ENCODE measurements around the gene TRPC3. TPM values are rescaled to one million over a fixed set of nuclear protein-coding genes. Genes with fewer than 3 reads are reported as not detected.

TRPC3 gene
- total and polyA plus RNA-seq, 4 donors, result 0.26 to 1.3 TPM; not detected in 2

- Histone ChIP-seq H3K4me3 (ENCODE audit: low read length in 2 of 2) (no peak overlapping the region), H3K27me3 (ENCODE audit: control insufficient read depth in 1 of 2, insufficient read depth in 2 of 2, low read length in 1 of 2) (no peaks in the 10 kb centered on the region), H3K27ac (ENCODE audit: low read depth in 1 of 2, low read length in 2 of 2) (no peak overlapping the region), H3K9me3 (ENCODE audit: control insufficient read depth, low read length) (no peaks in the 10 kb centered on the region), H3K4me1 (ENCODE audit: control insufficient read depth in 1 of 2, insufficient read depth in 2 of 2, low read length in 2 of 2) (no peaks in the 10 kb centered on the region), H3K36me3 (ENCODE audit: control insufficient read depth in 1 of 2, insufficient read depth in 2 of 2, low read length in 1 of 2) (no peaks in the 10 kb centered on the region)
- DNase-seq (no peak), ATAC-seq (ENCODE audit: low FRiP score) (no peak)
- intact Hi-C loops (cut with DNase I), result no loop called here
- 88 to 100% methylated on average over 5 of the region's 5 CpGs for WGBS, 2 donors
These were observed 122.3 kb downstream of the TRPC3 start for GRCh38 chr4:121829511-121829910.

Other genes with a start within 250 kb of the TRPC3 start
- gene SMIM43, start 186.9 kb downstream of the TRPC3 start, total RNA-seq, result not detected
- not detected for gene SMIM43, start 186.9 kb downstream of the TRPC3 start, polyA plus RNA-seq
- gene EXOSC9, start 150.7 kb downstream of the TRPC3 start, total RNA-seq, result 10 to 100 TPM; 16.0 to 17.7 TPM
- 10 to 100 TPM in 1 of 2 donors, 1 to 10 TPM in 1; 9.1 to 17.7 TPM for gene EXOSC9, start 150.7 kb downstream of the TRPC3 start, polyA plus RNA-seq
- gene CCNA2, start 128.2 kb downstream of the TRPC3 start, total RNA-seq, result 1 to 10 TPM in 1 of 2 donors, under 1 TPM in 1; 0.88 to 2.6 TPM
- 1 to 10 TPM in 1 of 2 donors, under 1 TPM in 1; 0.56 to 2.3 TPM for gene CCNA2, start 128.2 kb downstream of the TRPC3 start, polyA plus RNA-seq
- 10 to 100 TPM; 16.6 to 17.5 TPM for gene BBS7, start 81.6 kb downstream of the TRPC3 start, total RNA-seq
- 10 to 100 TPM in 1 of 2 donors, 1 to 10 TPM in 1; 7.0 to 10.4 TPM for gene BBS7, start 81.6 kb downstream of the TRPC3 start, polyA plus RNA-seq
- 100 to 1,000 TPM in 1 of 2 donors, 10 to 100 TPM in 1; 82.6 to 106 TPM for gene BLTP1, start 200.3 kb upstream of the TRPC3 start, total RNA-seq
- 10 to 100 TPM in 1 of 2 donors, 1 to 10 TPM in 1; 7.0 to 40.7 TPM for gene BLTP1, start 200.3 kb upstream of the TRPC3 start, polyA plus RNA-seq

Data from aorta (tissue), 5 donors.